Stimulated activated naive CD4-positive, alpha-beta T cell (primary cell): ENCODE data around the gene MAP3K2.

Source experiments
- DNase-seq, 6 experiments: peaks; one replicate each; lab custom pipeline; 2025; lab: John Stamatoyannopoulos, UW

Gene MAP3K2

DNA sequence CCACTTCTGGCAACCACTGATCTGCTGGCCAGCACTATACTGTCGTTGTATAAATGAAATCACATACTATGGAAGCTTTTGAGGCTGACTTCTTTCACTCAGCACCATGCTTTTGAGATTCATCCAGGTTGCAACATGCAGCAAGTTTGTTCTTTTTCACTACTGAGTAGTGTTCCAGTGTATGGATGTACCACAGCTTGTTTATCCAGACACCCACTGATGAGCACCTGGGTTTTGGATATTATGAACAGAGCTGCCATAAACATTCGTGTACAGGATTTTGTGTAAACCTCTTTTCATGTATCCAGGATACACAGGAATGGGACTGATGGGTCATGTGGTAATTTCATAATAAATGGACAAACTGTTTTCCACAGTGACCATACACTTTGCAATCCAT is 104.5 kb downstream of the MAP3K2 start:
- no peak for DNase-seq

DNA sequence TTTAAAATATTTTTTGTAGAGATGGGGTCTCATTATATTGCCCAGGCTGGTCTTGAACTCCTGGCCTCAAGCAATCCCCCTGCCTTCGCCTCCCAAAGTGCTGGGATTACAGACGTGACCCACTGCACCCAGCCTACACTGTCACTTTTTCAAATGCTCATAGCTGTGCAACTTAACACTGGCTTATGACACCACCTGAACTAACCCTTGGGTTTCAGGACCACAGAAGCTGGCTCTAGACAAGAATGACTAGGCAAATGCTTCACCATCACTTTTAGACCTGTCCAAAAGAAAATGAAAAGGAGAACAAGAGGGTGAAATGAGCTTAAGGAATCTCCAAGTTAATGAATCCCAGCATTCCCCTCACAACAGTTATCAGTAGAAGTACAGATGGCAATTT is 107.1 kb downstream of the MAP3K2 start:
- DNase-seq = no peak

DNA sequence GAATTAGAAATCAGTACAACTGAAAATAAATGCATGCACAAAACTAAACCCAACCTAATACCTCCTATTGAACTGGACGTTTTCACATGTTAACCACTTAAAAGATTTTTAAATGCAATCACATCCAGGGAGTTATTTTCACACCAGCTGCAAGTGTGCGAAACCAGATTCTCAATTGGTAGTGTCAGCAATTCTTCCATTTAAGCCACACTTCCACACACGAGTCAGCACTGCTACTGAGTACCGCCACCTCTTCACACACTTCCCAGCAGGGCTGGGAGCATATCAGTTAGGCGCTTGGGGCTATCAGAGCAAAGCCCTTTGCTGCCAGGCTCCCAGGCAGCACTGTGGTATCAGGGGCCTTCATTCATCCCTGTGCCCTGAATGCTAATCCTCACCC is 108.0 kb downstream of the MAP3K2 start:
- DNase-seq = no peak

DNA sequence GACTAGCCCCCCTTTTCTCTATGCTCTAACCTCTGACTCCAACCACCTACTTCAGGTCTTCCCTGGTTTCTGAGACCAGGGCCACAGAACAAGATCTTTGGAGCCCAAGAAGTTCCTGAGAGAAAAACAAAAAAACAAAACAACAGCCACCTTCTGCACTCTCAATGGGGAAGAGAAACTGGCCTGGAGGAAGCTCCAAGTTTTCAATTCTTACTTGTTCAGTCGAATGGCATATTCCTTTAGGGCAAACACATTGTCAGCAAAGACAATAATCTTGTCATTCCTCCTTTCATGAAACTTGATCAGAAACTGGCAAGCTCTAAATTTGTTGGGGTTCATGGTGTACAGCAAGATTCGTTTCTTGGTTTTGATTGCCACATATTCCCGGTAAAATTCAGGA is 108.8 kb downstream of the MAP3K2 start:
- DNase-seq = no peak

DNA sequence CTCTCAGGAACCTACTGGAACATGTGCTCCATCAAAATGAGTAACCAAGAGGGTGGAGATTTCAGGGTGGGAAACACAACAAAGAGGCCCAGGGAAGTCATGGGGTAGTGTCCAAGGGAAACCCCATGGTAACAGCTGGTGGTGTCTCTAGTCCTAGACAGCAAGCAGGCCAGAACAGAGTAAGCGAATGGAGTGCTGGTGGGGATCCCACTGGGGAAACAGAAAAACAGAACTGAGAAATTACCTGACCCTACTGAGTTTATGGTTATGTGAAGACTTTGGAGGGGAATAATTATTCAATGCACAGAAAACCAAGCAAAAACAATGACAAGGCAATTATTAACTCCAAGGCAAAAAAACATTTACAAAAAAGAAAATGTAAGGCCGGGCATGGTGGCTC is 110.7 kb downstream of the MAP3K2 start:
- DNase-seq = no peak

DNA sequence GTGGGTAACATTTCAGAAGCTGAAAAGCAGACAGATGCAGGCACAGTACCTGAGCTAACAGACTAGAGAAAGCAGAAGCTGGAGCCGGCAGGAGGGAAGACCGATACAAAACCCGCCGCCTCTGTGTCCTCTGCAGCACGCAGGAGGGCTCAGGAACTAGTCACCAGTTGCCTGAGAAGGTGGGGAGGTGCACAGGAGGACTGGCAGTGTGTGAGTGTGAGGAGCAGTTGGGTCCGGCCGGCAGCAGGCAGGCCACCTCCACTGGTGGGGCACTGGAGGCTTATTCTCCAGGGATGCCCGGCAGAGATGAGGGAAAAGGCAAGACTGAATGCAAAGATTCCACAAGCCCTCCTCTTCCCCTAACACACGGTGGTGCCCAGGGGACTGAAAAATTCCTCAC is 112.0 kb downstream of the MAP3K2 start:
- no peak for DNase-seq

DNA sequence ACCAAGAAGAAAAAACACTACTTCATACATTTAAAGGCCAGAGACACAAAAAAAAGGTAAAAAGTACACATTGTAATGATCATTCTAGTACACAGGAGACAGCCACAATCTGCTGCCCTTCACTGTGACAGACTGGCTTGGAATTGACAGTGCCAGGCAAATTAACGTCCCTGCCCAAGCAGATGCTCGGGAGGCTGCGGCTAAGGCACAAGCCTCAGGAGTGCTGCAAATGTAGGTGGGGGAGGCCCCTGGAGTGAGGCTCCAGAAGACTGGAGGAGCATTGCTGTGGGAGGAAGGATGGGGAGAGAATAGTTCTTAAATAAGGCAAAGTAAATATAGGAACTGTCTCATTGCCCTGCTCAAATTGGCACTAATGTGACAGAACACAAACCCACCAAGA is 112.4 kb downstream of the MAP3K2 start:
- DNase-seq = no peak

DNA sequence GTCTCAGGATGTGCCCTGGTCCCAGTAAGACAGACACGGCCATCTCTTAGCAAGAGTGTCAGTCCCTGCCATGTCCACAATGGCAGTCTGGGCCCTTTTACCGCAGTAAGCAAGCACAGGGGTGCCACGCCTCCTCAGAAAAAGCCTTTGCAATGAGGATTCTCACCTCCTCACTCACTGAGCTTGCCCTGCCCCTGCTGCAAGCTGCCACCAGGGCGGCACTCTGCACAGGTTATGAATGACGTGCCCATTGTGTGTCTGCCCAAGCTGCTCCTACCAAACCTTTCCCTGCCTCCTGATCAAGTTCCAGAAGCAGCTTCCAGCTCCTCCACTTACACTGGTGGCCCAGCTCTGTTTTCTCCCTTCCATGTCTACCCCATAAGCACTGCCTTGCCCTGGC is 117.1 kb downstream of the MAP3K2 start:
- no peak for DNase-seq

DNA sequence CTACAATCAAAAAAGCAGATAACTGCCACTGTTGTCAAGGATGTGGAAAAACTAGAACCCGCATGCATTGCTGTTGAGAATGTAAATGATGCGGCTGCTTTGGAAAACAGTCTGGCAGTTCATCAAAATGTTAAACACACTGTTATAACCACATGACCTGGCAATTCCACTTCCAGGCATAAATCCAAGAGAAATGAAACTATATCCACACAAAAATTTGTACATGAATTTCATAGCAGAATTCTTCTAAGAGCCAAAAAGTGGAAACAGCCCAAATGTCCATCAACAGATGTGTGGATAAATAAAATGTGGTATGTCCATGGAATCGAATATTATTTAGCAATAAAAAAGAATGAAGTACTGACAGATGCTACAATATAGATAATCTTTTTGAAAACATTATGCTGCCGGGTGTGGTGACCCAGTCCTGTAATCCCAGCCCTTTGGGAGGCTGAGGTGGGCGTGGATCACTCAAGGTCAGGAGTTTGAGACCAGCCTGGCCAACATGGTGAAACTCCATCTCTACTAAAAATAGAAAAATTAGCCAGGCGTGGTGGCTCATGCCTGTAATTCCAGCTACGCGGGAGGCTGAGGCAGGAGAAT is 125.9 kb downstream of the MAP3K2 start:
- no peak for DNase-seq

DNA sequence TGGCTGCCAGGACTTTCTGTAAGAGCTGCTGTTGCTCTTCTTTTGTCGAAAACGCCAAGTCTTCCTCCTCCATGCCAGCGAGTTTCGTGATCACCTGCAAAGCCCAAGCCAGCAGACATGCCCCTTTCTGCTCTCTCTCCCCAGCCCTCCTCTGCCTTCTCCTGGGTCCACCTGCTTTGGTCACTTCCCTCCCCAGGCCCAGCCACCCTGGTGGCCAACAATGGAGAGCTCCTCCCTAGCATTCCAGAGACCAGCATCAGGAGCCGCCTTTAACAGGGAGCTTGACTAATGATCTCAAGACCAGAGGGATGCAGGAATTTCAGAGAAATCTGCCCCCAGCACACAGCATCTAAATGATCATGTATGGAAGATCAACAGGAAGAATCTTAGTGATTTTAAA is 128.4 kb downstream of the MAP3K2 start:
- DNase-seq = no peak

DNA sequence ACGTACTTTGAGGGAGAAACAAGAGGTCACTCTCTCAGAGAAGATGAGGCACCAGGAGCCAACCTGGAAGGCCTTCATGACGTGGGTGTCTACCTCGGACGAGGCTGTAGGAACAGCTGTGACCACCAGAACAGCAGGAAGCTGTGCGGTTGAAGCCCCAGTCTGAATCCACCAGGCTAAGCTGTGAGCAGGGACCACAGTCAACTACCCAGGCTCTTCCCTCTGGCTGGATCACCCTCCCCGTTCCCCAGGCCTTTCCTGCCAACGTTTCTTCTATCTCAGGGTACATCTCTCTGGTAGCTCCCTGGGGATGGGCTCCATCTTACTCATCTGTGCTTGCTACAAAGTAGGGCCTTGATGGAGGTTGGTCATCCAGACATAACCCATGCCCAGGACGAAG is 130.9 kb downstream of the MAP3K2 start:
- no peak for DNase-seq

DNA sequence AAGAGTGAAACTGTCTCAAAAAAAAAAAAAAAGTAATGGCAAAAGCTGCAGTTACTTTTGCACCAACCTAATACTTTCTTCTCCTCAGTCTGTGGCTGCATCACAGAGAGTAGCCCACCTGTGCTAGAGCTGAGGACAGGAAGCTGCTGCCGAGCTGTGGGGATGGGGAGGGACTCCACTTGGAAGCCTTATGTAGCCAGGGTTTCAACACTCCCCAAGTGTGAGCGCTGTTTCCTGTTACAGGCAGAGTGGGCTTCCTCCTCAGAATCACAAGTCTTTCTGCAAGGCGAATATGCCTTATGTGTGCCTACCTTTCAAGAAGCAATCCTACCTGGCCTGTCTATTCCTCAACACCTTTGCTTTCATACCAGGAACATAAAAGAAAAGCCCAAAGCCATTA is 131.4 kb downstream of the MAP3K2 start:
- DNase-seq = no peak

DNA sequence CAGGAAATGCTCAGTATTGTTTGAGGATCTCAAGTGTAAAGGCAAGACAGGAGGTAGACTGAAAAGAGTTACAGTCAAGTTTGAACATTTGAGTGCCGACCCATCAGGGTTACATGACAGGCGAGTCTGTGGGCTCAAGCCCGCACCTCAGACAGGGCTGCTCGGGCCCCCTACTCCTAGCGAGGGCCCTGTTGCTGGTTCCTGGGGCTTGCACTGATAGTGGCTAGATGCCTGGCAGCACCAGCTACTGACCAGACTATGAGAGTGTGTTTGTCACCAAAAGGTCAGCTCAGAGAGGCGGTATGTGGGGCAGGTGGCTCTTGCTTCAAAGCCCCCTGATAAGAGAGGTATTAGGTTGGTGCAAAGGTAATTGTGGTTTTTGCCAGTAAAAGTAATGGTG is 132.1 kb downstream of the MAP3K2 start:
- DNase-seq = no peak

DNA sequence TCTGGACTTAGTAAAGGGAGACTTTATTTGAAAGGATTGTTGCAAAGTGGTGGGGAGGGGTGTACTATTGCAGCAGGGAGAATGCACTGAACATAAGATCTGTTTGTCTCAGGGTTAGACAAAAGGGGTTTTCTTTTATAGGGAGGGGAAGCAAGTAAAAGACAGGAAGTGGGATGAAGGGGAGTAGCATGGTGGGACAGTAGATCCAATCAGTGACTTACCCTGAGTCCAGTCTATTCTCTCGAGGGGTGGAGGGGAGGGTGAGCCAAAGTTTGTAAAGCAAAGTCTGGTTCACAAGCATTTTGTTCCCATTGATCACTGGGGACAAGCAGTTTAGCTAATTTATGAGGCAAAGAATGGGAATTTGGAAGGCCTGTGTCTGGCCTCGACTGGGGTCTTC is 132.6 kb downstream of the MAP3K2 start:
- no peak for DNase-seq

DNA sequence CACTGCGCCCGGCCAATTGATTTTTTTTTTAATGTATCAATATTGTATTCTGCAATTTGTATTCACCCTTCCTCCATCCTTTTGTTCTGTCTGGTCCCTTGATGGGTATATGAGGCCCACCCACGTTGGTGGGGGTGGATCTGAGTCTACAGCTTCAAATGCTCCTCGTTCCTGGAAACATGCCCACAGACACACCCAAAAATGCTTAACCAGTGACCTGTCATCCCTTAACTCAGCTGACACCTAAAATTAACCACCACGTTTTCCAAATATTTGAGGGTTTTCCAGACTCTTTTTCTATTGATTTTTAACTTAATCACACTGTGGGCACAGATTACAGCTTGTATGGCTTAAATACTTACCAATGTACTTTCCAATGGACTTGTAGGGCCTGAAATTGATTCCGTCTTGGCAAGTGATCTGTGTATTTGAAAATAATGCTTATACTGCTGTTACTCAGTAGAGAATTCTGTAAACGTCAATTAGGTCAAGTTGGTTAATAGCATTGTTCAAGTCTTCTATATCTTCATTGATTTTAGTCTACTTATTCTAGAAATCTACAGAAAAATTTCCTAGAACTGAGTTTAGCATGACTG is 133.3 kb downstream of the MAP3K2 start:
- no peak for DNase-seq
